DOHH2 (cell line): ENCODE data around the gene SHISA3.

Experiments
- H3F3A ChIP-seq: fragments of 200-600 bp; sonication (generic), shearing (Covaris generic); 2 replicates; pipeline ENCODE4 v1.6.0; 2016; ENCODE audit warnings: antibody characterized with exemption, mild to moderate bottlenecking; ENCODE audit not compliant: control insufficient read depth, insufficient read depth
- H3K27ac ChIP-seq: fragments of 200-600 bp; sonication (generic); 2 replicates; pipeline ENCODE4 v1.5.1; 2014; ENCODE audit warnings: low read depth, mild to moderate bottlenecking, low read length, moderate library complexity
- H3K27me3 ChIP-seq: fragments of 200-600 bp; sonication (generic); 2 replicates; pipeline ENCODE4 v1.6.1; 2014; ENCODE audit warnings: mild to moderate bottlenecking, low read length, mixed read lengths; ENCODE audit not compliant: control insufficient read depth
- H3K36me3 ChIP-seq: fragments of 200-600 bp; sonication (generic); 2 replicates; pipeline ENCODE4 v1.6.1; 2014; ENCODE audit warnings: mild to moderate bottlenecking, low read length, moderate library complexity, mixed read lengths; ENCODE audit not compliant: control insufficient read depth
- H3K4me1 ChIP-seq: fragments of 200-600 bp; sonication (generic); 2 replicates; pipeline ENCODE4 v1.6.1; 2014; ENCODE audit warnings: mild to moderate bottlenecking, low read length, mixed read lengths; ENCODE audit not compliant: control insufficient read depth
- H3K4me2 ChIP-seq: fragments of 200-600 bp; sonication (generic); 2 replicates; pipeline ENCODE4 v1.6.0; 2014; ENCODE audit warnings: mild to moderate bottlenecking, low read length, moderate library complexity
- H3K4me3 ChIP-seq: fragments of 200-600 bp; sonication (generic); 2 replicates; pipeline ENCODE4 v1.5.1; 2014; ENCODE audit warnings: mild to moderate bottlenecking, low read length, mixed read lengths
- H3K79me2 ChIP-seq: fragments of 200-600 bp; sonication (generic); 2 replicates; pipeline ENCODE4 v1.6.1; 2014; ENCODE audit warnings: mild to moderate bottlenecking, low read length, mixed read lengths; ENCODE audit not compliant: control insufficient read depth
- H3K9me2 ChIP-seq: fragments of 200-600 bp; sonication (generic); replicated peaks from 2 replicates; pipeline ENCODE4 v1.6.1; 2014; ENCODE audit warnings: mild to moderate bottlenecking, low read length, mixed read lengths; ENCODE audit not compliant: control insufficient read depth
- H3K9me3 ChIP-seq: fragments of 200-600 bp; sonication (generic); 2 replicates; pipeline ENCODE4 v1.6.1; 2014; ENCODE audit warnings: antibody characterized with exemption, low read length, mixed read lengths; ENCODE audit not compliant: control insufficient read depth, insufficient read depth
- H4K20me1 ChIP-seq: fragments of 200-600 bp; sonication (generic); 2 replicates; pipeline ENCODE4 v1.6.0; 2014; ENCODE audit warnings: low read depth, mild to moderate bottlenecking, antibody characterized with exemption, low read length, moderate library complexity; ENCODE audit not compliant: control insufficient read depth, insufficient read depth
- CTCF ChIP-seq: fragments of 200-600 bp; sonication (generic); IDR thresholded peaks from one replicate; pipeline ENCODE4 v1.5.1; 2014; ENCODE audit warnings: antibody characterized with exemption, mild to moderate bottlenecking, low read depth, low read length; ENCODE audit not compliant: poor library complexity, severe bottlenecking
- EZH2phosphoT487 ChIP-seq: fragments of 200-600 bp; sonication (generic); IDR thresholded peaks from 2 replicates; pipeline ENCODE4 v1.6.1; 2017; ENCODE audit warnings: borderline replicate concordance, mild to moderate bottlenecking, antibody characterized with exemption, low read length, moderate library complexity, mixed read lengths

Gene SHISA3

GRCh38 chr4:42385516-42385915 is 11.8 kb upstream of the SHISA3 start:
- Histone ChIP-seq H3F3A (no peaks in the 10 kb centered on the region), H3K4me3 (no peak overlapping the region), H3K79me2 (no peaks in the 10 kb centered on the region), H3K27ac (no peak overlapping the region), H4K20me1 (no peaks in the 10 kb centered on the region), H3K4me2 (no peak overlapping the region), H3K9me3 (no peaks in the 10 kb centered on the region), H3K36me3 (no peaks in the 10 kb centered on the region), H3K9me2 (no peaks in the 10 kb centered on the region), H3K4me1 (peaks cover 3% of the 10 kb centered on the region), H3K27me3 (no peaks in the 10 kb centered on the region)
- no peak for TF ChIP-seq CTCF
- no peak for TF ChIP-seq EZH2phosphoT487

- TF ChIP-seq EZH2phosphoT487, result no peak
- TF ChIP-seq CTCF, result no peak
- H3K27ac ChIP-seq, result no peak overlapping the region
- H3K9me3 ChIP-seq, result no peaks in the 10 kb centered on the region
- H3K4me1 ChIP-seq, result peaks cover 22% of the 10 kb centered on the region
- no peaks in the 10 kb centered on the region for H3K9me2 ChIP-seq
- no peaks in the 10 kb centered on the region for H3F3A ChIP-seq
- H3K79me2 ChIP-seq, result no peaks in the 10 kb centered on the region
- H3K36me3 ChIP-seq, result no peaks in the 10 kb centered on the region
- no peak overlapping the region for H3K4me3 ChIP-seq
- peaks cover 11% of the 10 kb centered on the region for H3K27me3 ChIP-seq
- peak overlapping the region; percentile 14 for H3K4me2 ChIP-seq
- H4K20me1 ChIP-seq, result no peaks in the 10 kb centered on the region
Measured at GRCh38 chr4:42390622-42391354, 6.5 kb upstream of the SHISA3 start.

- no peak for TF ChIP-seq EZH2phosphoT487
- TF ChIP-seq CTCF, result no peak
- Histone ChIP-seq H3K36me3 (no peaks in the 10 kb centered on the region), H3K4me3 (no peak overlapping the region), H3K9me2 (no peaks in the 10 kb centered on the region), H3K79me2 (no peaks in the 10 kb centered on the region), H3K4me2 (no peak overlapping the region), H3F3A (no peaks in the 10 kb centered on the region), H3K27ac (no peak overlapping the region), H4K20me1 (no peaks in the 10 kb centered on the region), H3K9me3 (no peaks in the 10 kb centered on the region), H3K27me3 (peaks cover 12% of the 10 kb centered on the region), H3K4me1 (peaks cover 22% of the 10 kb centered on the region)
Measured at GRCh38 chr4:42391355-42391664, 6.0 kb upstream of the SHISA3 start.
